Mesendoderm (in vitro differentiated cells): ENCODE measurements around the gene GLUD1.
"Not testable (repeated sequence)": the region's sequence is repeated elsewhere in the genome, so short reads cannot be mapped to it uniquely, and the experiment has no call there.

Source experiments
- DNase-seq: peaks from one replicate; pipeline ENCODE4 v3.0.0; 2013
- H2AK5ac ChIP-seq: 2 replicates; pipeline ENCODE4 v1.6.1; 2013; ENCODE audit warnings: low read length, inconsistent platforms
- H2BK120ac ChIP-seq: 2 replicates; pipeline ENCODE4 v1.6.1; 2013; ENCODE audit warnings: low read depth, mild to moderate bottlenecking, low read length, moderate library complexity, mixed read lengths
- H2BK15ac ChIP-seq: replicated peaks from 2 replicates; pipeline ENCODE4 v1.6.1; 2013; ENCODE audit warnings: low read depth, mild to moderate bottlenecking, moderate library complexity
- H2BK5ac ChIP-seq: 2 replicates; pipeline ENCODE4 v1.6.1; 2013; ENCODE audit warnings: low read length, inconsistent platforms
- H3K18ac ChIP-seq: 2 replicates; pipeline ENCODE4 v1.6.1; 2013; ENCODE audit warnings: mild to moderate bottlenecking, low read length, mixed read lengths
- H3K23ac ChIP-seq: one replicate; pipeline ENCODE4 v1.6.1; 2013; ENCODE audit warnings: low read length
- H3K27ac ChIP-seq: 2 replicates; pipeline ENCODE4 v1.5.1; 2013; ENCODE audit warnings: low read depth, mild to moderate bottlenecking, inconsistent platforms, low read length, moderate library complexity
- H3K27me3 ChIP-seq: 2 replicates; pipeline ENCODE4 v1.6.1; 2013; ENCODE audit warnings: low read length, control low read depth, mild to moderate bottlenecking, inconsistent platforms; ENCODE audit not compliant: insufficient read depth, poor library complexity
- H3K36me3 ChIP-seq: 2 replicates; pipeline ENCODE4 v1.6.1; 2013; ENCODE audit warnings: low read length, inconsistent platforms; ENCODE audit not compliant: control insufficient read depth, insufficient read depth
- H3K4ac ChIP-seq: one replicate; pipeline ENCODE4 v1.6.1; 2013; ENCODE audit warnings: low read depth, mild to moderate bottlenecking, low read length, moderate library complexity
- H3K4me1 ChIP-seq: 2 replicates; pipeline ENCODE4 v1.6.1; 2013; ENCODE audit warnings: low read depth, low read length, inconsistent platforms; ENCODE audit not compliant: control insufficient read depth
- H3K4me2 ChIP-seq: 2 replicates; pipeline ENCODE4 v1.6.1; 2013; ENCODE audit warnings: low read length
- H3K4me3 ChIP-seq: 2 replicates; pipeline ENCODE4 v1.5.1; 2013; ENCODE audit warnings: mild to moderate bottlenecking, low read length
- H3K56ac ChIP-seq: one replicate; pipeline ENCODE4 v1.6.1; 2013; ENCODE audit warnings: low read length
- H3K79me1 ChIP-seq: 2 replicates; pipeline ENCODE4 v1.6.1; 2013; ENCODE audit warnings: low read length, inconsistent platforms
- H3K79me2 ChIP-seq: 2 replicates; pipeline ENCODE4 v1.6.1; 2013; ENCODE audit warnings: mild to moderate bottlenecking, low read length; ENCODE audit not compliant: control insufficient read depth, insufficient read depth
- H3K9ac ChIP-seq: 2 replicates; pipeline ENCODE4 v1.6.1; 2013; ENCODE audit warnings: low read length, inconsistent platforms
- H4K5ac ChIP-seq: one replicate; pipeline ENCODE4 v1.6.1; 2013; ENCODE audit warnings: low read length
- H4K8ac ChIP-seq: one replicate; pipeline ENCODE4 v1.6.1; 2013; ENCODE audit warnings: low read depth, mild to moderate bottlenecking, control low read depth, low read length, moderate library complexity
- whole genome bisulfite sequencing: extraction: QIAGEN DNeasy Blood & Tissue Kit; methylation state at CpG from one replicate; pipeline ENCODE4 v1.1.7; 2013; ENCODE audit warnings: low lambda C conversion rate, missing lambda C conversion rate; ENCODE audit not compliant: insufficient coverage; ENCODE audit errors: extremely low coverage; 5-methylcytosine and 5-hydroxymethylcytosine counted together

Gene GLUD1

DNA sequence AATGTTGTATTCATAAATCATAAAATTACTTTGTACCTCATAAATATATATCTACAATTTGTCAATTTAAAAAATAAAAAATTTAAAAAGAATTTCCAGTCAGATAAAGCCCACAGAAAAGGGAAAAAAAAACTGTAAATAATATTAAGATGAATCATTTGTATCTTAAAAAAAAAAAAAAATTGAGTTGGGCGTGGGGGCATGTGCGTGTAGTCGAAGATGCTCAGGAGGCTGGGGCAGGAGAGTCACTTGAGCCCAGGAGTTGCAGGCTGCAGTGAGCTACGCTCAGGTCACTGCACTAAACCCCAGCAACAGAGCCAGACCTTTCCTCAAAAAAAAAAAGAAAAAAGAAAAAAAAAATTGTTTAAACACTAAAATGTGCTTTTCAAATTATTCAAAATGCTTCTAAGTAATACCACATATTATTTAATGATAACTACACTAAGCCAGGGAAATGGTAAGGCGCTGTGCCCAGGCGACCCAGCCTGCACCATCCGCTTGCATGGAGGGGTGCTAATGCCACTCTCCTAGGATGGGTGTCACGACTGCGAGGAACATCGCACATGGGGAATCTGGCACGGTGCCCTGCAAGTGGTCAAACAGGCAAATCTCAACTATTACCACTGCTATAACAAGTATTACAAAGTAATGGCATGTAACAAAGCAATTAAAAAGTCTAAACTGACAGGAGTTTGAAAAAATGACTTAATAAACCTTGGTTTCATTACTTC lies 15.4 kb downstream of the GLUD1 start:
- no peak overlapping the region for H3K4me3 ChIP-seq
- no peaks in the 10 kb centered on the region for H3K79me2 ChIP-seq
- H3K23ac ChIP-seq: no peak overlapping the region
- no peaks in the 10 kb centered on the region for H3K4me1 ChIP-seq
- H2BK5ac ChIP-seq: no peak overlapping the region
- H4K5ac ChIP-seq: no peak overlapping the region
- H2BK120ac ChIP-seq: no peak overlapping the region
- H3K27ac ChIP-seq: no peak overlapping the region
- no peak overlapping the region for H2BK15ac ChIP-seq
- no peaks in the 10 kb centered on the region for H3K27me3 ChIP-seq
- H3K18ac ChIP-seq: no peak overlapping the region
- DNase-seq: no peak
- no peak overlapping the region for H4K8ac ChIP-seq
- H3K4me2 ChIP-seq: no peak overlapping the region
- H3K56ac ChIP-seq: no peak overlapping the region
- no peak overlapping the region for H3K4ac ChIP-seq
- H3K9ac ChIP-seq: no peak overlapping the region
- no peaks in the 10 kb centered on the region for H3K36me3 ChIP-seq
- no peak overlapping the region for H2AK5ac ChIP-seq
- no peaks in the 10 kb centered on the region for H3K79me1 ChIP-seq
- no CpG with 5 or more reads among the region's 11 CpGs for WGBS

DNA sequence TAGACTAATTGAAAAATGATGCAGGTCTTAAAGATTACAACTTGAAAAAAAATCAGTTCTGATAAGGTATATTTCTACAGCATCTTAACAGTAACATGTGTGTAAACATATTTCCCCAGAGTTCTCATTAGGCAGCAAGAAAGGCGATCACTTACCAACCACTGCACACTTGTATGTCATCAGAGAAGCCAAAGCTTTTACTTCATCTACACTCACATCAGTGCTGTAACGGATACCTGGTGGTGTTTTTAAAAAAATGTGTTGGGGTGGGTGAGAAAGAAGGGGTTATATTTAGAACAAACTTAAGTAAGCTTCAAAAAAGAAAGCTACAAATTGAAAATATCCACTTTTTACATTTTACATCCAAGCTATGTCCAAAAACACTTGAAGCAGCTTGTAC lies 18.2 kb downstream of the GLUD1 start:
- H4K5ac ChIP-seq, H3K4me3 ChIP-seq, H3K27ac ChIP-seq, H3K27me3 ChIP-seq, H2AK5ac ChIP-seq, H3K9ac ChIP-seq, H3K4me1 ChIP-seq, H3K56ac ChIP-seq, H2BK120ac ChIP-seq, H3K36me3 ChIP-seq, H3K18ac ChIP-seq, H3K79me1 ChIP-seq, H3K4ac ChIP-seq, H4K8ac ChIP-seq, DNase-seq, H3K79me2 ChIP-seq, H3K4me2 ChIP-seq, H3K23ac ChIP-seq, H2BK15ac ChIP-seq, H2BK5ac ChIP-seq: not testable (repeated sequence)
- WGBS: no CpG with 5 or more reads among the region's 2 CpGs

DNA sequence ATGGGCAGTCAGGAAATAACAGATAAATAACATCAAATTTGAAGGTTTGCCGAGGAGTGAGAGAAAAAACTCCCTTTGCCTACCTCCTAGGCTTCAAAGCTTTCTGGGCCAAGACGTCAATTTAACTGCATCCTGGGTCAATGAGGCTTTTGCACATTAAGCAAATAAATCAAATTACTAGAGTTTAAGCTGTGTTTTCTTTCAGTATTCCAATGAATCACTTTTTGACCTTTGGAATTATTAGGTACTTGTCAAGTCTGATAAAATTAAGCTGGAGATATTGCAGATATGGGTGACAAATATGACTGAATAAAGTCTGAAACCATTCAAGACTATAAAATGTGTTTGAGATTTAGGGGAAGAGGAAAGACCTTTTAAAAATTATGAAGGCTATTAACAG lies 22.2 kb downstream of the GLUD1 start:
- Histone ChIP-seq H3K4me2 (no peak overlapping the region), H3K23ac (no peak overlapping the region), H4K8ac (no peak overlapping the region), H3K27me3 (no peaks in the 10 kb centered on the region), H3K4ac (no peak overlapping the region), H3K79me1 (no peaks in the 10 kb centered on the region), H3K36me3 (no peaks in the 10 kb centered on the region), H3K79me2 (no peaks in the 10 kb centered on the region), H3K4me1 (no peaks in the 10 kb centered on the region), H3K4me3 (no peak overlapping the region), H2AK5ac (no peak overlapping the region), H3K9ac (no peak overlapping the region), H3K56ac (no peak overlapping the region), H2BK120ac (no peak overlapping the region), H3K18ac (no peak overlapping the region), H4K5ac (no peak overlapping the region), H3K27ac (no peak overlapping the region), H2BK15ac (no peak overlapping the region), H2BK5ac (no peak overlapping the region)
- no CpG with 5 or more reads among the region's 2 CpGs for WGBS
- no peak for DNase-seq

DNA sequence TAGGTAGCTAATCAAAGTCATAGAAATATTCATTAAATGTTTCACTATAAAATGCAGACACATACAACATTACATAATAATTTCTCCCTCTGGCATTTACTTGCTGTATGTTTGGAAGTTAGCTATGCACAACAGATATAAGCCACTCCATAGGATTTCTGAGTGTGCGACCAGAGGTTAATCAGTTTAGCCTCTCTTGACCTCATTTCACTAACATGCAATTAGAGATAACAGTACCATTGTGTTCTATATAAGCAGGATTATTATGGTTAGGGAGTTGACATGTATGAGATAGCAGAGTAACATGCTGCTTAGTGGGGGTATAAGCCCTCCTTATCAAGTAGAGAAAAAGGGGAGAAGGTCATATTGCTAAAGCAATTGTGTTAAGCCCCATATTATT lies 26.4 kb downstream of the GLUD1 start:
- Histone ChIP-seq H2BK120ac (no peak overlapping the region), H2BK15ac (no peak overlapping the region), H3K4me1 (no peaks in the 10 kb centered on the region), H3K27me3 (no peaks in the 10 kb centered on the region), H3K56ac (no peak overlapping the region), H3K36me3 (peaks cover 5% of the 10 kb centered on the region), H3K27ac (no peak overlapping the region), H3K4me2 (no peak overlapping the region), H3K9ac (no peak overlapping the region), H4K8ac (no peak overlapping the region), H3K79me1 (no peaks in the 10 kb centered on the region), H3K4ac (no peak overlapping the region), H2AK5ac (no peak overlapping the region), H4K5ac (no peak overlapping the region), H3K4me3 (no peak overlapping the region), H3K18ac (no peak overlapping the region), H3K79me2 (no peaks in the 10 kb centered on the region), H2BK5ac (no peak overlapping the region), H3K23ac (no peak overlapping the region)
- no peak for DNase-seq
- WGBS: no CpG with 5 or more reads among the region's 1 CpG

DNA sequence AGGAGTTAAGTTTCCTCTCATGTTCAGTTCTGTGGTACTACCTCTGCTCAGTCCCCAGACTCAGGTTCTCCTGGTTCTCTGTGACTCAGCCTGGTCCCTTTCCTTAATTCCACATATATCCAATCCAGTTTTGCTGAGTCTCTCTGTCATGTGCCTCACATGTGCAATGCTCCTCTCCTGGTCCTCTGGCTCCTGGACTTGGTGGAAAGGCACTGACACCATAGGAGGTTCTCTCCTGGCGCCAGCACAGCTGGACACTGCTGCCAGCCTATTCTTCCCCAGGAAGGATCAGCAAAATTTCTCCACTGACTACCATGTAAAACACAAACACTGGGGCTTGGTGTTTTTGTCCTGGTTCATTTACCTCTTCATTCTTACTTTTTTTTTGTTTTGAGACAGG lies 27.8 kb downstream of the GLUD1 start:
- no peaks in the 10 kb centered on the region for H3K4me1 ChIP-seq

DNA sequence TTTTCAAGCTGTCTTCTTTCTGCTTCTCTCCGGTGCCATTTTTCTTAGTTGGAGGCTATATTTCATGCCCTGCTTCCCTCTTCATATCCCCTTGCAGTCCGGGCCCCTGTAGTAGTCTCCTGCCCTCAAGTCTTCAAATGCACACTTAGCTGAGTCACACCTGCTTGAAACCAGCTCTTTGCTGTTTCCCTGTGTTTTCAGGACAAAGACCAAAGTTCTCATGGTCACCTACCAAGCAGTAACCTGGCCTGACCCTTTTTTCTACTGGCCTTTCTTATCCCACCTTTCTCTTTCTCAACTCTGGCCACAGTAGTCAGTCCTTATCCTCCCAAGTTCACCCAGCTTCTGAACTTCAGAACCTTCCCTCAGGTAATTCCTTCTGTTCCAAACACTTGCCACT lies 28.5 kb downstream of the GLUD1 start:
- Histone ChIP-seq H3K56ac (no peak overlapping the region), H3K4me2 (no peak overlapping the region), H3K27me3 (no peaks in the 10 kb centered on the region), H3K4me3 (no peak overlapping the region), H3K9ac (no peak overlapping the region), H3K4me1 (no peaks in the 10 kb centered on the region), H3K27ac (no peak overlapping the region), H2BK120ac (no peak overlapping the region), H2AK5ac (no peak overlapping the region), H2BK15ac (no peak overlapping the region), H3K18ac (no peak overlapping the region), H2BK5ac (no peak overlapping the region), H3K36me3 (peaks cover 5% of the 10 kb centered on the region), H4K5ac (no peak overlapping the region), H3K23ac (no peak overlapping the region), H4K8ac (no peak overlapping the region), H3K79me1 (no peaks in the 10 kb centered on the region), H3K79me2 (no peaks in the 10 kb centered on the region), H3K4ac (no peak overlapping the region)
- DNase-seq: no peak
- WGBS: no CpG with 5 or more reads among the region's 2 CpGs

More for the DNA sequence above, 27.8 kb downstream of the GLUD1 start:
- Histone ChIP-seq H2BK5ac (no peak overlapping the region), H3K4ac (no peak overlapping the region), H3K79me2 (no peaks in the 10 kb centered on the region), H3K79me1 (no peaks in the 10 kb centered on the region), H2BK120ac (no peak overlapping the region), H3K4me2 (no peak overlapping the region), H3K4me3 (no peak overlapping the region), H3K27me3 (no peaks in the 10 kb centered on the region), H3K36me3 (peaks cover 5% of the 10 kb centered on the region), H2AK5ac (no peak overlapping the region), H3K18ac (no peak overlapping the region), H2BK15ac (no peak overlapping the region), H3K27ac (no peak overlapping the region), H3K23ac (no peak overlapping the region), H4K8ac (no peak overlapping the region), H3K9ac (no peak overlapping the region), H3K56ac (no peak overlapping the region), H4K5ac (no peak overlapping the region)
- WGBS: no CpG with 5 or more reads among the region's 1 CpG
- DNase-seq: no peak
